A549 treated with AZD9567 at 1 μM for 4 hours (cell line): ENCODE measurements around the gene SCYL2. TPM values are rescaled to one million over a fixed set of nuclear protein-coding genes. Genes with fewer than 3 reads are reported as not detected.

Experiments used
- total RNA-seq: library from RNA; stranded (reverse); fragments of 200-300 nt; extraction: Qiagen RNA extraction; gene quantifications from 5 replicates; pipeline ENCODE4 v1.2.3, GENCODE V29; 2022; ENCODE audit not compliant: insufficient read depth

SCYL2 gene
- total RNA-seq, result 16.8 to 21.9 TPM (median 21.5 TPM) in 5 replicates

GRCh38 chr12:100266835-100267602 is at the start of gene SCYL2, which contains the start of gene DEPDC4:
Gene SCYL2, plus strand, starts transcription at chr12:100267177. Its CDS starts 15,794 bp downstream, at chr12:100282971.
Gene DEPDC4, minus strand, starts transcription at chr12:100267079. Its CDS starts 3 bp downstream, at chr12:100267076.

GRCh38 chr12:100356644-100357223 is 89.8 kb downstream of the SCYL2 start, which contains the start of gene SLC17A8:
Gene SLC17A8, plus strand, starts transcription at chr12:100357074. Its CDS starts 318 bp downstream, at chr12:100357392.

Other genes with a start within 250 kb of the SCYL2 start
- gene BLTP3B, start 124.3 kb upstream of the SCYL2 start, total RNA-seq, result 9.5 to 13.1 TPM (median 12.2 TPM) in 5 replicates
- gene ACTR6, start 66.4 kb upstream of the SCYL2 start, total RNA-seq, result 15.2 to 32.0 TPM (median 23.5 TPM) in 5 replicates
- gene DEPDC4, start 98 bp upstream of the SCYL2 start, total RNA-seq, result 0.99 to 2.9 TPM (median 1.6 TPM) in 5 replicates
- gene SLC17A8, start 89.9 kb downstream of the SCYL2 start, total RNA-seq, result not detected in 5 replicates
- 0.07 to 0.12 TPM in 2 of 5 replicates, not detected in the others for gene NR1H4, start 206.7 kb downstream of the SCYL2 start, total RNA-seq